Kasumi-1 (cell line): ENCODE data around the gene CEP104.
"Not testable (repeated sequence)": the region's sequence is repeated elsewhere in the genome, so short reads cannot be mapped to it uniquely, and the experiment has no call there.

Source experiments
- DNase-seq, 2 experiments: peaks; one replicate each; lab custom pipeline; 2025; lab: John Stamatoyannopoulos, UW

Gene CEP104

GRCh38 chr1:3825356-3825755, 31.7 kb downstream of the CEP104 start:
- DNase-seq = no peak

GRCh38 chr1:3824650-3825049, 32.4 kb downstream of the CEP104 start:
- DNase-seq = no peak

- DNase-seq = no peak
Observed at GRCh38 chr1:3822421-3822820, 34.6 kb downstream of the CEP104 start.

GRCh38 chr1:3821908-3822307, 35.1 kb downstream of the CEP104 start:
- DNase-seq = no peak

GRCh38 chr1:3821447-3821846, 35.6 kb downstream of the CEP104 start:
- DNase-seq = no peak

- no peak for DNase-seq
Observed at GRCh38 chr1:3821004-3821403, 36.0 kb downstream of the CEP104 start.

- DNase-seq = no peak
Observed at GRCh38 chr1:3820316-3820715, 36.7 kb downstream of the CEP104 start.

GRCh38 chr1:3819771-3820200, 37.2 kb downstream of the CEP104 start:
- DNase-seq = no peak

GRCh38 chr1:3817821-3818597, 39.0 kb downstream of the CEP104 start:
- no peak for DNase-seq

GRCh38 chr1:3817138-3817740, 39.8 kb downstream of the CEP104 start:
- DNase-seq = no peak

GRCh38 chr1:3816331-3817137, 40.5 kb downstream of the CEP104 start:
- no peak for DNase-seq

GRCh38 chr1:3814771-3815561, 42.0 kb downstream of the CEP104 start:
- no peak for DNase-seq

GRCh38 chr1:3814065-3814464, 42.9 kb downstream of the CEP104 start:
- DNase-seq = no peak

GRCh38 chr1:3811595-3811911, 45.5 kb downstream of the CEP104 start:
- no peak for DNase-seq

GRCh38 chr1:3810149-3810761, 46.8 kb downstream of the CEP104 start:
- DNase-seq = not testable (repeated sequence)

GRCh38 chr1:3809680-3810079, 47.3 kb downstream of the CEP104 start:
- no peak for DNase-seq

- DNase-seq = no peak
Observed at GRCh38 chr1:3807769-3808168, 49.2 kb downstream of the CEP104 start.

GRCh38 chr1:3805038-3805437, 52.0 kb downstream of the CEP104 start:
- no peak for DNase-seq

GRCh38 chr1:3804627-3804944, 52.4 kb downstream of the CEP104 start:
- not testable (repeated sequence) for DNase-seq

GRCh38 chr1:3803905-3804626, 52.9 kb downstream of the CEP104 start:
- DNase-seq = no peak

GRCh38 chr1:3800795-3801194, 56.2 kb downstream of the CEP104 start:
- not testable (repeated sequence) for DNase-seq
